B cell (primary cell): ENCODE data around the gene LRBA. TPM values are rescaled to one million over a fixed set of nuclear protein-coding genes. Genes with fewer than 3 reads are reported as not detected.

Experiments
- ATAC-seq: fragments of 200-7000 bp; cut with Tn5 transposase; one replicate; pipeline ENCODE4 v1.10.0; 2021; ENCODE audit warnings: low read depth, mild to moderate bottlenecking, moderate number of reproducible peaks, moderate library complexity
- CTCF ChIA-PET: fragments of 350-600 bp; sonication (Branson Sonifier 250); formaldehyde crosslinking; loops from one replicate; lab custom pipeline; 2021; ENCODE audit warnings: antibody characterized with exemption, inconsistent platforms; lab: Charles Lee
- POLR2A ChIA-PET: fragments of 350-600 bp; sonication (Branson Sonifier 250); formaldehyde crosslinking; loops from one replicate; lab custom pipeline; 2021; ENCODE audit warnings: antibody characterized with exemption; lab: Charles Lee
- DNase-seq: peaks from one replicate; pipeline ENCODE4 v3.0.0; 2013
- H2AFZ ChIP-seq: 2 replicates; pipeline ENCODE4 v1.6.1; 2012; ENCODE audit warnings: mild to moderate bottlenecking, low read depth, low read length; ENCODE audit not compliant: insufficient read depth, poor library complexity, severe bottlenecking
- H3K27ac ChIP-seq, 2 donors: 1 replicate in 1 of 2; 2 replicates in 1 of 2; pipeline ENCODE4 v1.5.1; 2012 to 2013; ENCODE audit warnings: low read length in 2 of 2, mild to moderate bottlenecking in 2 of 2, moderate library complexity in 1 of 2
- H3K27me3 ChIP-seq, 4 experiments: fragments of 200-600 bp in 1 of 4; sonication (generic) in 1 of 4; replicated peaks in 1 of 4; 1 replicate in 2 of 4; 2 replicates in 2 of 4; pipeline versions ENCODE4 v1.6.1 to v1.7.0; 2013 to 2016; ENCODE audit warnings: low read length in 3 of 4, mild to moderate bottlenecking in 2 of 4, mixed read lengths in 1 of 4, moderate library complexity in 1 of 4; ENCODE audit not compliant: insufficient read depth in 4 of 4, control insufficient read depth in 3 of 4; ENCODE audit errors: control extremely low read depth in 1 of 4
- H3K36me3 ChIP-seq, 2 experiments: replicated peaks in 1 of 2; 1 replicate in 1 of 2; 2 replicates in 1 of 2; pipeline versions ENCODE4 v1.6.1 to v1.7.1; 2013; ENCODE audit warnings: low read length in 1 of 2; ENCODE audit not compliant: insufficient read depth in 2 of 2, control insufficient read depth in 1 of 2; ENCODE audit errors: control extremely low read depth in 1 of 2, extremely low read depth in 1 of 2
- H3K4me1 ChIP-seq, 2 donors: fragments of 200-600 bp in 1 of 2; sonication (generic) in 1 of 2; 1 replicate in 1 of 2; 2 replicates in 1 of 2; pipeline versions ENCODE4 v1.5.1 to v1.6.1; 2013 to 2017; ENCODE audit warnings: low read length in 2 of 2; ENCODE audit not compliant: control insufficient read depth in 2 of 2, insufficient read depth in 2 of 2
- H3K4me2 ChIP-seq: replicated peaks from 2 replicates; pipeline ENCODE3; 2012; ENCODE audit warnings: mild to moderate bottlenecking, low read depth, low read length; ENCODE audit not compliant: poor library complexity, severe bottlenecking
- H3K4me3 ChIP-seq, 5 experiments: fragments of 200-600 bp in 1 of 5; sonication (generic) in 1 of 5; 1 replicate in 3 of 5; 2 replicates in 2 of 5; pipeline versions ENCODE4 v1.5.1 to v1.7.0; 2011 to 2016; ENCODE audit warnings: low read length in 4 of 5, mild to moderate bottlenecking in 4 of 5, low read depth in 2 of 5, control low read depth in 1 of 5, moderate library complexity in 1 of 5; ENCODE audit not compliant: insufficient read depth in 1 of 5; ENCODE audit errors: control extremely low read depth in 1 of 5, extremely low read depth in 1 of 5
- H3K79me2 ChIP-seq: fragments of 200-600 bp; sonication (generic); one replicate; pipeline ENCODE4 v1.6.0; 2016; ENCODE audit warnings: low read length; ENCODE audit not compliant: control insufficient read depth, insufficient read depth
- H3K9ac ChIP-seq: fragments of 200-600 bp; sonication (generic); 2 replicates; pipeline ENCODE4 v1.6.1; 2017; ENCODE audit warnings: mild to moderate bottlenecking, low read length, moderate library complexity
- H3K9me3 ChIP-seq, 3 donors: one replicate each; pipeline versions ENCODE4 v1.6.1 to v1.7.1; 2013; ENCODE audit warnings: low read length in 2 of 3; ENCODE audit not compliant: control insufficient read depth in 2 of 3, insufficient read depth in 1 of 3; ENCODE audit errors: control extremely low read depth in 1 of 3
- H4K20me1 ChIP-seq: 2 replicates; pipeline ENCODE4 v1.6.0; 2012; ENCODE audit warnings: mild to moderate bottlenecking, low read length; ENCODE audit not compliant: insufficient read depth, control insufficient read depth, poor library complexity, severe bottlenecking
- H3K27ac Mint-ChIP-seq: one replicate; pipeline ENCODE4 v1.8.0; 2021; ENCODE audit warnings: mixed read lengths
- H3K27me3 Mint-ChIP-seq: one replicate; pipeline ENCODE4 v1.8.0; 2021; ENCODE audit warnings: mixed read lengths
- H3K4me1 Mint-ChIP-seq: one replicate; pipeline ENCODE4 v1.8.0; 2021; ENCODE audit warnings: mixed read lengths
- H3K4me3 Mint-ChIP-seq: one replicate; pipeline ENCODE4 v1.8.0; 2021; ENCODE audit warnings: mixed read lengths
- H3K9me3 Mint-ChIP-seq: one replicate; pipeline ENCODE4 v1.8.0; 2022; ENCODE audit warnings: mixed read lengths; ENCODE audit not compliant: insufficient read depth
- CTCF ChIP-seq: fragments of 200-600 bp; IDR thresholded peaks from one replicate; pipeline ENCODE4 v1.8.0; 2022; ENCODE audit warnings: antibody characterized with exemption, mild to moderate bottlenecking
- EZH2 ChIP-seq: IDR thresholded peaks from 2 replicates; pipeline ENCODE4 v1.6.1; 2012; ENCODE audit warnings: borderline replicate concordance, low read depth, mild to moderate bottlenecking, moderate library complexity, low read length; ENCODE audit not compliant: insufficient read depth, poor library complexity, severe bottlenecking
- WGBS: methylation state at CpG from one replicate; pipeline ENCODE4 v1.1.5; 2013; ENCODE audit warnings: missing lambda C conversion rate; ENCODE audit not compliant: insufficient coverage; 5-methylcytosine and 5-hydroxymethylcytosine counted together
- intact Hi-C: fragments of 100-400 bp; cut with micrococcal nuclease; formaldehyde crosslinking; loops from one replicate; pipeline ENCODE4 v1.10.0; 2022
- polyA plus RNA-seq: library from polyadenylated mRNA; depleted of rRNA; stranded (reverse); fragments of >200 nt; gene quantifications from 2 replicates; pipeline ENCODE4 v1.2.3, GENCODE V29; 2012
- total RNA-seq, 2 donors: library from RNA; stranded (reverse); fragments of 120-200 nt in 1 of 2; gene quantifications; 1 replicate in 1 of 2; 2 replicates in 1 of 2; pipeline versions ENCODE4 v1.2.3 to v1.2.4, GENCODE V29; 2013 to 2022

LRBA gene
- total and polyA plus RNA-seq, 2 donors (not counting 1 experiment from before 2014, with no cell fraction given): 17.5 to 86.7 TPM

- Histone ChIP-seq H3K36me3 (peaks cover 0 to 2% of the 10 kb centered on the region in 2 experiments), H3K27me3 (no peaks in the 10 kb centered on the region), H3K27ac (no peak overlapping the region), H3K4me2 (no peak overlapping the region), H3K4me3 (no peak overlapping the region), H3K9me3 (no peaks in the 10 kb centered on the region), H3K9ac (no peak overlapping the region), H2AFZ (no peak overlapping the region), H3K79me2 (no peaks in the 10 kb centered on the region), H3K4me1 (no peaks in the 10 kb centered on the region), H4K20me1 (no peaks in the 10 kb centered on the region)
- Mint-ChIP-seq H3K27ac (no peak overlapping the region), H3K4me3 (no peak overlapping the region), H3K9me3 (no peaks in the 10 kb centered on the region), H3K27me3 (no peaks in the 10 kb centered on the region), H3K4me1 (no peaks in the 10 kb centered on the region)
- CTCF ChIA-PET: no interaction called here
- POLR2A ChIA-PET: no interaction called here
- DNase-seq (no peak), ATAC-seq (no peak)
- 100% methylated on average over 1 of the region's 1 CpG for WGBS
- TF ChIP-seq EZH2 (no peak), CTCF (no peak)
- intact Hi-C loops: no loop called here
These were observed 472.0 kb downstream of the LRBA start for GRCh38 chr4:150543042-150543441.

GRCh38 chr4:150541681-150542080 is 473.4 kb downstream of the LRBA start:
- Histone ChIP-seq H3K4me1 (no peaks in the 10 kb centered on the region), H3K4me2 (no peak overlapping the region), H3K9ac (no peak overlapping the region), H3K36me3 (peaks cover 0 to 2% of the 10 kb centered on the region in 2 experiments), H3K27ac (no peak overlapping the region), H3K9me3 (no peaks in the 10 kb centered on the region), H3K4me3 (no peak overlapping the region), H3K27me3 (no peaks in the 10 kb centered on the region), H4K20me1 (no peaks in the 10 kb centered on the region), H3K79me2 (no peaks in the 10 kb centered on the region), H2AFZ (no peak overlapping the region)
- H3K27ac Mint-ChIP-seq: no peak overlapping the region
- intact Hi-C loops: no loop called here
- ATAC-seq (no peak), DNase-seq (no peak)
- H3K4me3 Mint-ChIP-seq: no peak overlapping the region
- TF ChIP-seq CTCF: no peak
- no peak for TF ChIP-seq EZH2
- H3K27me3 Mint-ChIP-seq: no peaks in the 10 kb centered on the region
- no peaks in the 10 kb centered on the region for H3K4me1 Mint-ChIP-seq
- POLR2A ChIA-PET: no interaction called here
- H3K9me3 Mint-ChIP-seq: no peaks in the 10 kb centered on the region
- CTCF ChIA-PET: no interaction called here
- WGBS: 100% methylated on average over 1 of the region's 3 CpGs
